GM23338 (cell line): Measurements from ENCODE around the gene RAD51. TPM values are rescaled to one million over a fixed set of nuclear protein-coding genes. Genes with fewer than 3 reads are reported as not detected.

Experiments used
- EZH2phosphoT487 ChIP-seq: fragments of 200-600 bp; sonication (generic); IDR thresholded peaks from one replicate; pipeline ENCODE4 v1.8.1; 2018; ENCODE audit warnings: antibody characterized with exemption; ENCODE audit not compliant: unreplicated experiment
- NANOG ChIP-seq: IDR thresholded peaks from 2 replicates; pipeline ENCODE4 v1.6.1; 2016; ENCODE audit warnings: antibody characterized with exemption, borderline replicate concordance
- POLR2AphosphoS5 ChIP-seq: IDR thresholded peaks from 2 replicates; pipeline ENCODE4 v1.6.1; 2016; ENCODE audit warnings: antibody characterized with exemption, low read depth
- ZNF114 ChIP-seq: fragments of 250-450 bp; sonication (Bioruptor Pico); IDR thresholded peaks from 2 replicates; pipeline ENCODE4 v1.5.0; 2020; ENCODE audit warnings: mild to moderate bottlenecking, moderate library complexity
- ZNF331 ChIP-seq: fragments of 250-450 bp; sonication (Bioruptor Pico); IDR thresholded peaks from 2 replicates; pipeline ENCODE4 v1.5.0; 2020; ENCODE audit warnings: low read depth, mild to moderate bottlenecking, moderate library complexity
- polyA plus RNA-seq: library from polyadenylated mRNA; unstranded; fragments of >200 nt; fragmentation: Nextera tagmentation; extraction: Ambion mirVana; gene quantifications from 2 replicates; pipeline ENCODE4 v1.2.1, GENCODE V29; 2016
- total RNA-seq: library from RNA; depleted of rRNA; stranded (reverse); fragments of >200 nt; shearing (Covaris generic); gene quantifications from 2 replicates; pipeline ENCODE4 v1.2.3, GENCODE V29; 2014
- TF ChIP-seq, protein P1 (sequence below): fragments of 250-450 bp; sonication (Bioruptor Pico); IDR thresholded peaks from 2 replicates; pipeline ENCODE4 v1.5.0; 2020; ENCODE audit warnings: mild to moderate bottlenecking, moderate library complexity
- TF ChIP-seq, protein P2 (sequence below): IDR thresholded peaks from 2 replicates; pipeline ENCODE4 v1.6.1; 2016; ENCODE audit warnings: antibody characterized with exemption
- TF ChIP-seq, protein P3 (sequence below), 2 experiments: fragments of 200-600 bp in 1 of 2; sonication (generic) in 1 of 2; conservative IDR thresholded peaks; 2 replicates each; pipeline versions ENCODE4 v1.5.1 to v1.6.1; 2016 to 2017; ENCODE audit warnings: antibody characterized with exemption in 2 of 2, low read depth in 2 of 2, mild to moderate bottlenecking in 2 of 2, moderate library complexity in 1 of 2

RAD51 gene
- total and polyA plus RNA-seq, 2 experiments from 2014 or later: 20.3 to 26.2 TPM

DNA sequence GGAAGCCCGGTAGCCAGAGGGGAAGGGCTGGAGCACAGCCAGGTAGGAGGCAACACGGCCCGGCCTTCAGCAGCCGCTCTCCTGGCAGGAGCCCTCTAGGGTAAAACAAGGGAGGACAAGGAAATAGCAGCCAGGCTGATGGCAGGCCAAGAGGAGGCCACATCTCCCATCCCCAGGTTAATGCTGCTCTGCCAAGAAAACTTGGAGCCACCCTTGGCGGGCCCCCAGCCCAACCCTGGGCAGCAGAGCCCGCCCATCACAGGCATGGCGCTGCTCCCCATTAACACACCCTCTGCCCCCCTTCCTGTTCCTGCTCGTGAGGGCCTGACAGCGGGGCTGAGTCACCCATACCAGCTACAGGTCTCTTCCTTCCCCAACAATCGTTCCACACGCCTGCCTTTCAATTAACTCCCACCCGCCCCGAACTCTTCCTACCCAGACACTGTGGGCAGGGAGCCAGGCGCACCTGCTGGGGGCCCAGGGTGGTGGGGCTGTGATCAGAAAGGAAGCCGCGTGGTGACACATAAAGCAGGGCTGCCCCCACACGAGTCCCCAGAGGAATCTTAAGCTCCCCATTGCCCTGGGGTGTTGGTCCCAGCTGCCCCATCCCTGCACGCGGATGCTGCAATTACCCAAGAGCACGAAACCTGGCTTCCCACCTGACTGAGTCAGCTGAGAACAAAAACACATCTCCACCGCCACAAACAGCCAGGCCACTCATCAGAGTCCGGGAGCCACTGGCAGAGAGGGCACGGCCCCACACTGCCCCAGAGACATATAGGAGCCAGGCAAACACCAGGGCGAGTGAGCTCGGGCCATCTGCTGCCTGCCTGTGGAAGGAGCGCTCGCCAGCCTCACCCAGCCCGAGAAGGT is 74.5 kb downstream of the RAD51 start, which contains the start of gene C15orf62 (continued):
- TF ChIP-seq, protein P1, sequence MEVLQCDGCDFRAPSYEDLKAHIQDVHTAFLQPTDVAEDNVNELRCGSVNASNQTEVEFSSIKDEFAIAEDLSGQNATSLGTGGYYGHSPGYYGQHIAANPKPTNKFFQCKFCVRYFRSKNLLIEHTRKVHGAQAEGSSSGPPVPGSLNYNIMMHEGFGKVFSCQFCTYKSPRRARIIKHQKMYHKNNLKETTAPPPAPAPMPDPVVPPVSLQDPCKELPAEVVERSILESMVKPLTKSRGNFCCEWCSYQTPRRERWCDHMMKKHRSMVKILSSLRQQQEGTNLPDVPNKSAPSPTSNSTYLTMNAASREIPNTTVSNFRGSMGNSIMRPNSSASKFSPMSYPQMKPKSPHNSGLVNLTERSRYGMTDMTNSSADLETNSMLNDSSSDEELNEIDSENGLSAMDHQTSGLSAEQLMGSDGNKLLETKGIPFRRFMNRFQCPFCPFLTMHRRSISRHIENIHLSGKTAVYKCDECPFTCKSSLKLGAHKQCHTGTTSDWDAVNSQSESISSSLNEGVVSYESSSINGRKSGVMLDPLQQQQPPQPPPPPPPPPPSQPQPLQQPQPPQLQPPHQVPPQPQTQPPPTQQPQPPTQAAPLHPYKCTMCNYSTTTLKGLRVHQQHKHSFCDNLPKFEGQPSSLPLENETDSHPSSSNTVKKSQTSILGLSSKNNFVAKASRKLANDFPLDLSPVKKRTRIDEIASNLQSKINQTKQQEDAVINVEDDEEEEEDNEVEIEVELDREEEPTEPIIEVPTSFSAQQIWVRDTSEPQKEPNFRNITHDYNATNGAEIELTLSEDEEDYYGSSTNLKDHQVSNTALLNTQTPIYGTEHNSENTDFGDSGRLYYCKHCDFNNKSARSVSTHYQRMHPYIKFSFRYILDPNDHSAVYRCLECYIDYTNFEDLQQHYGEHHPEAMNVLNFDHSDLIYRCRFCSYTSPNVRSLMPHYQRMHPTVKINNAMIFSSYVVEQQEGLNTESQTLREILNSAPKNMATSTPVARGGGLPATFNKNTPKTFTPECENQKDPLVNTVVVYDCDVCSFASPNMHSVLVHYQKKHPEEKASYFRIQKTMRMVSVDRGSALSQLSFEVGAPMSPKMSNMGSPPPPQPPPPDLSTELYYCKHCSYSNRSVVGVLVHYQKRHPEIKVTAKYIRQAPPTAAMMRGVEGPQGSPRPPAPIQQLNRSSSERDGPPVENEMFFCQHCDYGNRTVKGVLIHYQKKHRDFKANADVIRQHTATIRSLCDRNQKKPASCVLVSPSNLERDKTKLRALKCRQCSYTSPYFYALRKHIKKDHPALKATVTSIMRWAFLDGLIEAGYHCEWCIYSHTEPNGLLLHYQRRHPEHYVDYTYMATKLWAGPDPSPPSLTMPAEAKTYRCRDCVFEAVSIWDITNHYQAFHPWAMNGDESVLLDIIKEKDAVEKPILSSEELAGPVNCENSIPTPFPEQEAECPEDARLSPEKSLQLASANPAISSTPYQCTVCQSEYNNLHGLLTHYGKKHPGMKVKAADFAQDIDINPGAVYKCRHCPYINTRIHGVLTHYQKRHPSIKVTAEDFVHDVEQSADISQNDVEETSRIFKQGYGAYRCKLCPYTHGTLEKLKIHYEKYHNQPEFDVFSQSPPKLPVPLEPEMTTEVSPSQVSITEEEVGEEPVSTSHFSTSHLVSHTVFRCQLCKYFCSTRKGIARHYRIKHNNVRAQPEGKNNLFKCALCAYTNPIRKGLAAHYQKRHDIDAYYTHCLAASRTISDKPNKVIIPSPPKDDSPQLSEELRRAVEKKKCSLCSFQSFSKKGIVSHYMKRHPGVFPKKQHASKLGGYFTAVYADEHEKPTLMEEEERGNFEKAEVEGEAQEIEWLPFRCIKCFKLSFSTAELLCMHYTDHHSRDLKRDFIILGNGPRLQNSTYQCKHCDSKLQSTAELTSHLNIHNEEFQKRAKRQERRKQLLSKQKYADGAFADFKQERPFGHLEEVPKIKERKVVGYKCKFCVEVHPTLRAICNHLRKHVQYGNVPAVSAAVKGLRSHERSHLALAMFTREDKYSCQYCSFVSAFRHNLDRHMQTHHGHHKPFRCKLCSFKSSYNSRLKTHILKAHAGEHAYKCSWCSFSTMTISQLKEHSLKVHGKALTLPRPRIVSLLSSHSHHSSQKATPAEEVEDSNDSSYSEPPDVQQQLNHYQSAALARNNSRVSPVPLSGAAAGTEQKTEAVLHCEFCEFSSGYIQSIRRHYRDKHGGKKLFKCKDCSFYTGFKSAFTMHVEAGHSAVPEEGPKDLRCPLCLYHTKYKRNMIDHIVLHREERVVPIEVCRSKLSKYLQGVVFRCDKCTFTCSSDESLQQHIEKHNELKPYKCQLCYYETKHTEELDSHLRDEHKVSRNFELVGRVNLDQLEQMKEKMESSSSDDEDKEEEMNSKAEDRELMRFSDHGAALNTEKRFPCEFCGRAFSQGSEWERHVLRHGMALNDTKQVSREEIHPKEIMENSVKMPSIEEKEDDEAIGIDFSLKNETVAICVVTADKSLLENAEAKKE (CRISPR knock-in tag): no peak
- TF ChIP-seq, protein P2, sequence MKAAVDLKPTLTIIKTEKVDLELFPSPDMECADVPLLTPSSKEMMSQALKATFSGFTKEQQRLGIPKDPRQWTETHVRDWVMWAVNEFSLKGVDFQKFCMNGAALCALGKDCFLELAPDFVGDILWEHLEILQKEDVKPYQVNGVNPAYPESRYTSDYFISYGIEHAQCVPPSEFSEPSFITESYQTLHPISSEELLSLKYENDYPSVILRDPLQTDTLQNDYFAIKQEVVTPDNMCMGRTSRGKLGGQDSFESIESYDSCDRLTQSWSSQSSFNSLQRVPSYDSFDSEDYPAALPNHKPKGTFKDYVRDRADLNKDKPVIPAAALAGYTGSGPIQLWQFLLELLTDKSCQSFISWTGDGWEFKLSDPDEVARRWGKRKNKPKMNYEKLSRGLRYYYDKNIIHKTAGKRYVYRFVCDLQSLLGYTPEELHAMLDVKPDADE: no peak
- TF ChIP-seq NANOG (no peak), EZH2phosphoT487 (no peak), POLR2AphosphoS5 (no peak), ZNF114 (CRISPR knock-in tag) (no peak), ZNF331 (CRISPR knock-in tag) (no peak)
- TF ChIP-seq, protein P3, sequence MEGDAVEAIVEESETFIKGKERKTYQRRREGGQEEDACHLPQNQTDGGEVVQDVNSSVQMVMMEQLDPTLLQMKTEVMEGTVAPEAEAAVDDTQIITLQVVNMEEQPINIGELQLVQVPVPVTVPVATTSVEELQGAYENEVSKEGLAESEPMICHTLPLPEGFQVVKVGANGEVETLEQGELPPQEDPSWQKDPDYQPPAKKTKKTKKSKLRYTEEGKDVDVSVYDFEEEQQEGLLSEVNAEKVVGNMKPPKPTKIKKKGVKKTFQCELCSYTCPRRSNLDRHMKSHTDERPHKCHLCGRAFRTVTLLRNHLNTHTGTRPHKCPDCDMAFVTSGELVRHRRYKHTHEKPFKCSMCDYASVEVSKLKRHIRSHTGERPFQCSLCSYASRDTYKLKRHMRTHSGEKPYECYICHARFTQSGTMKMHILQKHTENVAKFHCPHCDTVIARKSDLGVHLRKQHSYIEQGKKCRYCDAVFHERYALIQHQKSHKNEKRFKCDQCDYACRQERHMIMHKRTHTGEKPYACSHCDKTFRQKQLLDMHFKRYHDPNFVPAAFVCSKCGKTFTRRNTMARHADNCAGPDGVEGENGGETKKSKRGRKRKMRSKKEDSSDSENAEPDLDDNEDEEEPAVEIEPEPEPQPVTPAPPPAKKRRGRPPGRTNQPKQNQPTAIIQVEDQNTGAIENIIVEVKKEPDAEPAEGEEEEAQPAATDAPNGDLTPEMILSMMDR (conservative IDR thresholded peaks at IDR 0.05; ENCODE audit: low read depth in 2 of 2): no peak
